ENCODE results near the gene SNAI3.

SNAI3 gene

GRCh38 chr16:88686062-88686438 is 257 bp downstream of the SNAI3 start:
- TF ChIP-seq TAF1 (IDR thresholded peaks at IDR 0.05; ENCODE audit: borderline replicate concordance, insufficient read depth, low read length) (no peak), REST (IDR thresholded peaks at IDR 0.05; ENCODE audit: insufficient read depth in 1 of 2, low read depth in 2 of 2, low read length in 2 of 2) (no peak), SIN3A (IDR thresholded peaks at IDR 0.05; ENCODE audit: borderline replicate concordance, insufficient read depth, low read length) (no peak)

GRCh38 chr16:88685156-88686061 is 898 bp downstream of the SNAI3 start:
- TF ChIP-seq REST (IDR thresholded peaks at IDR 0.05; ENCODE audit: insufficient read depth in 1 of 2, low read depth in 2 of 2, low read length in 2 of 2) (no peak), FOXP2 (optimal IDR thresholded peaks at IDR 0.05; ENCODE audit: borderline replicate concordance, extremely low read depth, extremely low read length, insufficient read depth) (no peak), SIN3A (IDR thresholded peaks at IDR 0.05; ENCODE audit: borderline replicate concordance, insufficient read depth, low read length) (no peak), POLR2AphosphoS5 (IDR thresholded peaks at IDR 0.05; ENCODE audit: low read depth, low read length) (no peak), TAF1 (IDR thresholded peaks at IDR 0.05; ENCODE audit: borderline replicate concordance, insufficient read depth, low read length) (no peak)

- TF ChIP-seq FOXP2 (optimal IDR thresholded peaks at IDR 0.05; ENCODE audit: borderline replicate concordance, extremely low read depth, extremely low read length, insufficient read depth): no peak
- no peak for TF ChIP-seq TAF1 (IDR thresholded peaks at IDR 0.05; ENCODE audit: borderline replicate concordance, insufficient read depth, low read length)
- TF ChIP-seq SIN3A (IDR thresholded peaks at IDR 0.05; ENCODE audit: borderline replicate concordance, insufficient read depth, low read length): no peak
These were observed 1.6 kb downstream of the SNAI3 start for GRCh38 chr16:88684569-88685155.

GRCh38 chr16:88681709-88682451 is 4.4 kb downstream of the SNAI3 start:
- TF ChIP-seq SIN3A (IDR thresholded peaks at IDR 0.05; ENCODE audit: borderline replicate concordance, insufficient read depth, low read length): no peak
- TF ChIP-seq FOXP2 (optimal IDR thresholded peaks at IDR 0.05; ENCODE audit: borderline replicate concordance, extremely low read depth, extremely low read length, insufficient read depth): no peak
- TF ChIP-seq TAF1 (IDR thresholded peaks at IDR 0.05; ENCODE audit: borderline replicate concordance, insufficient read depth, low read length): no peak
- no peak for TF ChIP-seq POLR2AphosphoS5 (IDR thresholded peaks at IDR 0.05; ENCODE audit: low read depth, low read length)
- TF ChIP-seq REST (IDR thresholded peaks at IDR 0.05; ENCODE audit: insufficient read depth in 1 of 2, low read depth in 2 of 2, low read length in 2 of 2): no peak

- TF ChIP-seq REST (IDR thresholded peaks at IDR 0.05; ENCODE audit: insufficient read depth in 1 of 2, low read depth in 2 of 2, low read length in 2 of 2) (no peak), POLR2AphosphoS5 (IDR thresholded peaks at IDR 0.05; ENCODE audit: low read depth, low read length) (no peak), SIN3A (IDR thresholded peaks at IDR 0.05; ENCODE audit: borderline replicate concordance, insufficient read depth, low read length) (no peak), FOXP2 (optimal IDR thresholded peaks at IDR 0.05; ENCODE audit: borderline replicate concordance, extremely low read depth, extremely low read length, insufficient read depth) (no peak), TAF1 (IDR thresholded peaks at IDR 0.05; ENCODE audit: borderline replicate concordance, insufficient read depth, low read length) (no peak)
These were observed 5.1 kb downstream of the SNAI3 start for GRCh38 chr16:88681084-88681680.

All from PFSK-1 (cell line).